ENCODE results near the gene SPATA1. TPM values are rescaled to one million over a fixed set of nuclear protein-coding genes. Genes with fewer than 3 reads are reported as not detected.

SPATA1 gene
- total and polyA plus RNA-seq, 12 donors: 0.29 to 1.5 (median 0.71) TPM; not detected in 5

DNA sequence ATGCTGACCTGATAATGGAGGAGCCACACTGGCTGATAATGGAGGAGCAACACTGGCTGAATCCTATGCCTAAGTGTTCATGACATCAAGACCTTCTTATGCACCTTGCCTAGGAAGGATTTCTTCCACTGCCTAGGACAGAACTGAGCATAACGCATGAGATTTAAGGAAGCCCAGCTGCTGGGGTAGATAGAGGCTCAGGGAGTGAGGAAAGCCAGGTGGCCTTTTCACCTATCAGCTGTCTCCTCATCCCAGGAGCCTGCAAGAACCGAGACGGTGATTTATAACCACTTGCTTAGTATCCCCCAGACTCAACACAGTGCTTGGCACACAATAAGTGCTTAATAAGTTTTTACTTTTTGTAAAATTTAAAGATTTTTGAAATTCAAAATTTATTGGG is 75.5 kb downstream of the SPATA1 start:
- Histone ChIP-seq H3K27me3 (no peaks in the 10 kb centered on the region), H3K9me3 (replicated peaks in 1 of 3) (no peaks in the 10 kb centered on the region), H3K4me1 (replicated peaks in 1 of 2) (no peaks in the 10 kb centered on the region), H3K4me3 (no peak overlapping the region), H3K27ac (no peak overlapping the region), H3K36me3 (replicated peaks in 1 of 2) (no peaks in the 10 kb centered on the region)
- 84 to 92% (median 88%) methylated on average over 3 of the region's 3 CpGs for WGBS, 4 donors
- TF ChIP-seq POLR2A (IDR thresholded peaks at IDR 0.05): no peak
- TF ChIP-seq, protein P1, sequence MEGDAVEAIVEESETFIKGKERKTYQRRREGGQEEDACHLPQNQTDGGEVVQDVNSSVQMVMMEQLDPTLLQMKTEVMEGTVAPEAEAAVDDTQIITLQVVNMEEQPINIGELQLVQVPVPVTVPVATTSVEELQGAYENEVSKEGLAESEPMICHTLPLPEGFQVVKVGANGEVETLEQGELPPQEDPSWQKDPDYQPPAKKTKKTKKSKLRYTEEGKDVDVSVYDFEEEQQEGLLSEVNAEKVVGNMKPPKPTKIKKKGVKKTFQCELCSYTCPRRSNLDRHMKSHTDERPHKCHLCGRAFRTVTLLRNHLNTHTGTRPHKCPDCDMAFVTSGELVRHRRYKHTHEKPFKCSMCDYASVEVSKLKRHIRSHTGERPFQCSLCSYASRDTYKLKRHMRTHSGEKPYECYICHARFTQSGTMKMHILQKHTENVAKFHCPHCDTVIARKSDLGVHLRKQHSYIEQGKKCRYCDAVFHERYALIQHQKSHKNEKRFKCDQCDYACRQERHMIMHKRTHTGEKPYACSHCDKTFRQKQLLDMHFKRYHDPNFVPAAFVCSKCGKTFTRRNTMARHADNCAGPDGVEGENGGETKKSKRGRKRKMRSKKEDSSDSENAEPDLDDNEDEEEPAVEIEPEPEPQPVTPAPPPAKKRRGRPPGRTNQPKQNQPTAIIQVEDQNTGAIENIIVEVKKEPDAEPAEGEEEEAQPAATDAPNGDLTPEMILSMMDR (IDR thresholded peaks at IDR 0.05): no peak
- DNase-seq: no peak
- intact Hi-C loops (cut with DNase I): no loop called here

DNA sequence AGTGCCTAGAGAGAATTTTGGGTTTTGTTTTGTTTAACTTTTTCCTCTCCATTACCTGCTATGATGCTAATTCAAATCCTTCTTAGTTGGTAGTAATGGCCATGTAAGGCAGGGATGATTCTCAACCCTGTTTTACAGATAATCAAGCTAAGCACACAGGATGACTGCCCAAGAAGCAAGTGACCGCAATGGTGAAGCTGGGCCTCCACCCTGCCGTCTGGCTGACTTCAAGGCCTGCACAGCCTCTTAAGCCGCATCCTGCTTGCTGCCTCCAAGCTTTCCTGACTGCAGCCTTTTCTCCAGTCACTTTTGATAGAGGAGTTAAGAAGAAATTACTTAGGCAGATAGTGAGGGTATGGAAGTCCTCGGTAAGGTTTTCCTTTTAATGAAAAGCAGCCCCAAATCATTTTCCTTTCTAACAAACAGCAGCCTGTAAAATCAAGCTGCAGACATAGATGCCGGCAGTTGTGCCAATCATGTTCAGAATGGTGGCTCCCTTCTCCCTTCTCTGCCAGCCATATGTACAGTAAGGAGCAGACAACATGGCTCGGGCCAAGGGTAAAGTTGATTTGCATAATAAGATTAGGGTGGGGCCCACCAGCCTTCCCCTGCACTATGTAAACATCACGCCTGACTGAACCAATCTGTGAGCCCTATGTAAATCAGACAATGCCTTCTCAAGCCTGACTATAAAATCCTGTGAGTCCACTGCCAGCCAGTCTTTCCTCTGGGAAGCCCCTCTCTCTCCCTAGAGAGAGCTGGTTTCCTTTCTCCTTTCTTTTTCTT is 76.8 kb downstream of the SPATA1 start:
- H3K27me3 ChIP-seq: no peaks in the 10 kb centered on the region
- no peak for DNase-seq
- WGBS, 4 donors: 86 to 93% (median 88%) methylated on average over 7 of the region's 7 CpGs
- intact Hi-C loops (cut with DNase I): no loop called here
- no peak for TF ChIP-seq POLR2A (IDR thresholded peaks at IDR 0.05)
- TF ChIP-seq, protein P1 (IDR thresholded peaks at IDR 0.05): no peak
- no peaks in the 10 kb centered on the region for H3K36me3 ChIP-seq (replicated peaks in 1 of 2)
- no peaks in the 10 kb centered on the region for H3K9me3 ChIP-seq (replicated peaks in 1 of 3)
- no peaks in the 10 kb centered on the region for H3K4me1 ChIP-seq (replicated peaks in 1 of 2)
- H3K27ac ChIP-seq: no peak overlapping the region
- H3K4me3 ChIP-seq: no peak overlapping the region

- WGBS, 4 donors: 83 to 88% (median 87%) methylated on average over 10 of the region's 10 CpGs
Observed at GRCh38 chr1:84583648-84584047, 77.5 kb downstream of the SPATA1 start.

GRCh38 chr1:84584126-84584525 is 77.9 kb downstream of the SPATA1 start:
- DNase-seq: no peak
- Histone ChIP-seq H3K27me3 (no peaks in the 10 kb centered on the region), H3K27ac (no peak overlapping the region), H3K36me3 (replicated peaks in 1 of 2) (no peaks in the 10 kb centered on the region), H3K4me1 (replicated peaks in 1 of 2) (no peaks in the 10 kb centered on the region), H3K4me3 (no peak overlapping the region), H3K9me3 (replicated peaks in 1 of 3) (no peaks in the 10 kb centered on the region)
- TF ChIP-seq POLR2A (IDR thresholded peaks at IDR 0.05): no peak
- TF ChIP-seq, protein P1 (IDR thresholded peaks at IDR 0.05): no peak
- intact Hi-C loops (cut with DNase I): no loop called here
- WGBS, 4 donors: 79 to 98% (median 93%) methylated on average over 2 of the region's 2 CpGs

More at GRCh38 chr1:84583648-84584047, 77.5 kb downstream of the SPATA1 start:
- Histone ChIP-seq H3K4me1 (replicated peaks in 1 of 2) (no peaks in the 10 kb centered on the region), H3K27me3 (no peaks in the 10 kb centered on the region), H3K9me3 (replicated peaks in 1 of 3) (no peaks in the 10 kb centered on the region), H3K27ac (no peak overlapping the region), H3K36me3 (replicated peaks in 1 of 2) (no peaks in the 10 kb centered on the region), H3K4me3 (no peak overlapping the region)
- intact Hi-C loops (cut with DNase I): no loop called here
- no peak for DNase-seq
- no peak for TF ChIP-seq POLR2A (IDR thresholded peaks at IDR 0.05)
- TF ChIP-seq, protein P1 (IDR thresholded peaks at IDR 0.05): no peak
